Peyer's patch (tissue), 4 donors: ENCODE results near the gene KIF2A.

Experiments
- POLR2A ChIP-seq, 2 donors: fragments of 450-650 bp; IDR thresholded peaks; one replicate each; pipeline ENCODE4 v1.5.1; 2017; ENCODE audit warnings: antibody characterized with exemption in 2 of 2, mild to moderate bottlenecking in 2 of 2, moderate library complexity in 2 of 2
- TF ChIP-seq, protein P1 (sequence below), 6 experiments: fragments of 450-650 bp in 4 of 6; fragments of 200-600 bp in 2 of 6; sonication (generic) in 1 of 6; IDR thresholded peaks; one replicate each; pipeline ENCODE4 v1.5.1; 2017 to 2019; ENCODE audit warnings: antibody characterized with exemption in 6 of 6, mild to moderate bottlenecking in 3 of 6, moderate library complexity in 1 of 6

DNA sequence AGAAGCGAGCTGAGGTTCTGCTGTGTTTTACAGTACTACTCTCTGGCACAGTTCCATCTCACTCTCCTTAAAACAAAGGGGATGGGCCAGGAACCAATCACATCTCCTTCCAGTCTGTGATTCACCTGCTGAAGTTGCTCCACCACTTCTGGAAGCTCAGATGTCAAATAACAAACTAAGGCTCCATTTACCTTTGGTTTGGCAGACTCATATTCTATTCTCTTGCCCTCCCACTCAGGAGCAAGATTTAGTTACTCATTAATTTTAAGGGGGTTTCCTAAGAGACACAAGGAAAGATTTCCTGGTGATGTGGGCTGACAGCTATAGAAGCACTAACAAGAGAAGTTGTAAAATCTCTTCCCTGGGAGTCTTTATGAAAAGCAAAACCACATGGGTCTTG, 37.8 kb upstream of the KIF2A start:
- TF ChIP-seq, protein P1, sequence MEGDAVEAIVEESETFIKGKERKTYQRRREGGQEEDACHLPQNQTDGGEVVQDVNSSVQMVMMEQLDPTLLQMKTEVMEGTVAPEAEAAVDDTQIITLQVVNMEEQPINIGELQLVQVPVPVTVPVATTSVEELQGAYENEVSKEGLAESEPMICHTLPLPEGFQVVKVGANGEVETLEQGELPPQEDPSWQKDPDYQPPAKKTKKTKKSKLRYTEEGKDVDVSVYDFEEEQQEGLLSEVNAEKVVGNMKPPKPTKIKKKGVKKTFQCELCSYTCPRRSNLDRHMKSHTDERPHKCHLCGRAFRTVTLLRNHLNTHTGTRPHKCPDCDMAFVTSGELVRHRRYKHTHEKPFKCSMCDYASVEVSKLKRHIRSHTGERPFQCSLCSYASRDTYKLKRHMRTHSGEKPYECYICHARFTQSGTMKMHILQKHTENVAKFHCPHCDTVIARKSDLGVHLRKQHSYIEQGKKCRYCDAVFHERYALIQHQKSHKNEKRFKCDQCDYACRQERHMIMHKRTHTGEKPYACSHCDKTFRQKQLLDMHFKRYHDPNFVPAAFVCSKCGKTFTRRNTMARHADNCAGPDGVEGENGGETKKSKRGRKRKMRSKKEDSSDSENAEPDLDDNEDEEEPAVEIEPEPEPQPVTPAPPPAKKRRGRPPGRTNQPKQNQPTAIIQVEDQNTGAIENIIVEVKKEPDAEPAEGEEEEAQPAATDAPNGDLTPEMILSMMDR (IDR thresholded peaks at IDR 0.05), result no peak
- no peak for TF ChIP-seq POLR2A (IDR thresholded peaks at IDR 0.05)
